ENCODE results near the gene MXD1.

MXD1 gene

GRCh38 chr2:69979902-69980807, 65.2 kb downstream of the MXD1 start:
- peak; percentile 20 for DNase-seq

- no peak for DNase-seq
Observed at GRCh38 chr2:69983392-69983966, 68.6 kb downstream of the MXD1 start.

DNA sequence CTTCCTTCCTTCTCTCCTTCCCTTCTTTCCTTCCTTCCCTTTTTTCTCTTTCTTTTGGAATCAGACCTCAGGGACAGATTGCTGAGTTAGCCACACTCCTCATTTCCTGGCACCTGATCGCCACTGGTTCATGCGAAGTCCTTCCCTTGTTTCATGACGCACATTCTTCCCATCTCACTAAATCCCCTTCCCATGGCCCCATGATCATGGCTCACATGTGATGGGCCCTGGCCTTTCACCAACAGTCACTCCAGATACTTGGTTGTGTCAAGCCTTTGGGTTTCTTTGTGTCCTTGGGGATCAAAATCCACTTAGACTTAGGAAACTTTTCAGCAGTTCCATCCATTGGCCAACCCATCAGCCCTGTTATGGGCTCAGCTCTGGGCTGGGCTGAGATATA, 70.3 kb downstream of the MXD1 start:
- DNase-seq: no peak

DNA sequence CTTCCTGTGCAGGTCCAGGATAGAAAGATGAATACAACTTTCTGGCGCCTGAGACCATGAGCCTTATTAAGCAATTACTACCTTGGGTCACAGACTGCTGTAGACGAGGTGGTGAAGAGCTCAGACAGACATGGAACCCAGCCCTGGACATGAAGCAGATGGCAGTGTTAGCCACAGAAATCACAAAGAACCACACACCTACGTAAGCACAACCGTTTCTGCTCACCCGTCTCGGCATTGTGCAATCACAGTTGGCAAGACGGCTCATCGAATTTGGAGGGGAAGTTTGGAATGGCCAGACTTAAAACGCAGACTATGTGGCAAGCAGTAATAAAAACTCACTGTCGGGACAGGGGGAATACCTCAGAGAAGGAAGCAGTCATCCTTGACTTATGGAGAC, 70.8 kb downstream of the MXD1 start:
- DNase-seq: no peak

GRCh38 chr2:69986691-69987090, 71.8 kb downstream of the MXD1 start:
- DNase-seq: no peak

DNA sequence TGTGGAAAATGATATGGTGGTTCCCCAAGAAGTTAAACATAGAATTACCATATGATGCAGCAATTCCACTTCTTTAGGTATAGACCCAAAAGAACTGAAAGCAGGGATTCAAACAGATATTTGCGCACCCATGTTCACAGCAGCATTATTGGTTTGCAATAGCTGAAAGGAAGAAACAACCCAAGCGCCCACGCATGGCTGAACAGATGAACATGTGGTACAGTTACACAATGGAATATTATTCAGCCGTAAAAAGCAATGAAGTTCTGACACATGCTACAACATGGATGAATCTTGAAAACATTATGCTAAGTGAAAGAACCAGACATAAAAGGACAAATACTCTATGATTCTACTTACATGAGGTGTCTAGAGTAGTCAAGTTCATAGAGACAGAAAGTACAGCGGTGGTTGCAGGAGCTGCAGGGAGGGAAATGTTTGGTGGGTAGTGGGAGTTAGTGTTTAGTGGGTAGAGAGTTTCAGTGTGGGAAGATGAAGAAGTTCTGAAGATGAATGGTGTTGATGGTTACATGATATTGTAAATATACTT, 73.3 kb downstream of the MXD1 start:
- DNase-seq: no peak

DNA sequence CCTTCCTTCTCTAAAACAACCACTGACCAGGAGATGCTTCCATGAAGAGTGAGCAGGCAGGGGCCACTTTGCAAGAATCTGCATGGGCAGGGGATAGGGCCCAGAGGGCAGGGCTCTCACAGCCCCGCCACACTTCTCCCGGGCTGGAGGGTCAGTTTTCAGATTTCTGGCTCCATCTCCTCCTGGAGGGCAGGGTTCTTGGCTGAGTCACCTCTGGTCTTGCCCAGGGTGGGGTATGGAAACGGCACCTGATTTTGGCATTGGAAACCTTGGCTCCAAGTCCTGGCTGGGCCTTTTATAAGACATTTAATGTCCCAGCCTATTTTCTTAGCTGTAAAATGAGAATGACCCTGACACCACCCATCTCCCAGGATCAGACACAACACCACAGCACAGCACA, 74.1 kb downstream of the MXD1 start:
- no peak for DNase-seq

- DNase-seq: no peak
Observed at GRCh38 chr2:69989441-69990105, 74.7 kb downstream of the MXD1 start.
